NCI-H69 (cell line): ENCODE measurements around the gene CBFA2T2.
"Not testable (repeated sequence)": the region's sequence is repeated elsewhere in the genome, so short reads cannot be mapped to it uniquely, and the experiment has no call there.

Source experiments
- DNase-seq: peaks from one replicate; lab custom pipeline; 2025; lab: John Stamatoyannopoulos, UW

Gene CBFA2T2

DNA sequence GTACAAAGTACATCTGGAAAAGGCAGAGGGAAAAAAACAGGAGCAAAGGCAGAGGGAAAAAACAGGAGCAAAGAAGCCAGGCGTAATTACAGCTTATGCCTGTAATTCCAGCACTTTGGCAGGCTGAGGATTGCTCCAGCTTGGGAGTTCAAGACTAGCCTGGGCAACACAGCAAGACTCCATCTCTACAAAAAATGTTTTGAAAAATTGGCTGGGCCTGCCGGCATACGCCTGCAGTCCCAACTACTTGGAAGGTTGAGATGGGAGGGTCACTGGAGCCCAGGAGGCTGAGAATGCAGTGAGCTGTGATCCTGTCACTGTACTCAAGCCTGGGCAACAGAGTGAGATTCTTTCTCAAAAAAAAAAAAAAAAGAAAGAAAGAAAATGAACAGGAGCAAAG lies 19.0 kb upstream of the CBFA2T2 start:
- no peak for DNase-seq

DNA sequence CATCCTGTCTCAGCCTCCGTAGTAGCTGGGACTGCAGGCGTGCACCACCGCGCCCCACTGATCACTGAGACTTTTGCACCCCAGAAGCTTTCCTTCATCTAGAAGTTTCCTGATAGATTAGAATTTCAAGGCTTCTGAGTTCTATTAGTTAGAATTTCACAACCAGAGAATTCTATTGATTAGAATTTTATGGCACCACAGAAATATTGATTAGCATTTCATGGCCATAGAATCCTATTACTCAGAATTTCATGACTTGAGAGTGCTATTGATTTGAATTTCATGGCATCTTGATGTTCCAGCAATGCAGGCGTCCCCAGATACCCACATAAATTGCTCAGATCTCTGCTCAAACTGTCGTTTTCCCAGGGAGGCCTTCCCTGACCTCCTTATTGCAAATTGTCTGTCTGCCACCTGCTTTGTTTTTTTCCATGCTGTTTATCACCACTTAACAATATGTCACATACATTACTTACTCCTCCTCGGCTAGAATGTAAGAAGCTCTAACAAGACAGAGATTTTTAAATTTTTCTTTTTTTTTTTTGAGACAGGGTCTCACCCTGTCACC lies 16.9 kb upstream of the CBFA2T2 start:
- DNase-seq = peak; percentile 35

DNA sequence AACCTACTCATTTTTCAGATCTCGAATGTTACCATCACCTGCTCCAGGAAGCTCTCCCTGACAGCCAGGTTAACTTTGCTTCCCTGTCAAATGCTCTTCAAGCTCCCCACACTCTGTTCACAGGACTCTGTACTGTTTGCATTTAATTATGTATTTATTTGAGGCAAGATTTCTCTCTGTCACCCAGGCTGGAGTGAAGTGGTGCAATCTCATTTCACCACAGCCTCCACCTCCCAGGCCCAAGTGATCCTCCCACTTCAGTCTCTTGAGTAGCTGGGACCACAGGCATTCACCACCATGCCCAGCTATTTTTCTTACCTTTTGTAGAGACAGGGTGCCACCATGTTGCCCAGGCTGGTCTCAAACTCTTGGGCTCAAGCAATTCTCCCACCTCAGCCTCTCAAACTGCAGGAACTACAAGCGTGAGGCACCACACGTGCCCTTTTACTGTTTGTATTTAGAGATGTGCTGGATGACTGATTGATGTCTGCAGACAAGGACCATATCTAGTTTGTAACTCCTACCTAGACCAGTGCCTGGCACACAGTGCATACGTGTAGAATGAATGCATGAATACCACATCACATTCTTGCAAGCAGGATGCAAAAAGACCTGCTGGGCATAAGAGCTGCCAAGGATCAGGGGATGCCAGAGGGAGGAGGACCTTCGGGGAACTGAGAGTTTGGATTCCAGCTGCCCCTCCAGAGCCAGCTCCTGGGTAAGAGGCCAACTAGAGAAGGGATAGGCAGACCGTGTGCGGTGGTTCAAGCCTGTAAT lies 15.6 kb upstream of the CBFA2T2 start:
- DNase-seq = peak; percentile 53

DNA sequence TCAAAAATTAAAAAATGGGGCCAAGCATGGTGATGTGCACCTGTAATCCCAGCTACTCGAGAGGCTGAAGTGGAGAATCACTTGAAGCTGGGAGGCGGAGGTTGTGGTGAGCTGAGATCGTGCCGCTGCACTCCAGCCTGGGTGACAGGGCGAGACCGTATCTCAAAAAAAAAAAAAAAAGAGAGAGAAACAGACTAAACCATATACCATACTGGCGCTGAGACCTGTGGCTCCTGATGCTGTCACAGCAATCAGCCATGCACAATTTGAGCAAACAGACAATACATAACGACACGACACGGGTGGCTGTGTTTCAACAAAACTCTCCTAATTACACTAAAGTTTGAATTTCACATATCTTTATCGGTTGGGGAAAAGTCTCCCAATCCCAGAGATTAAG lies 14.9 kb upstream of the CBFA2T2 start:
- DNase-seq = peak; percentile 83

DNA sequence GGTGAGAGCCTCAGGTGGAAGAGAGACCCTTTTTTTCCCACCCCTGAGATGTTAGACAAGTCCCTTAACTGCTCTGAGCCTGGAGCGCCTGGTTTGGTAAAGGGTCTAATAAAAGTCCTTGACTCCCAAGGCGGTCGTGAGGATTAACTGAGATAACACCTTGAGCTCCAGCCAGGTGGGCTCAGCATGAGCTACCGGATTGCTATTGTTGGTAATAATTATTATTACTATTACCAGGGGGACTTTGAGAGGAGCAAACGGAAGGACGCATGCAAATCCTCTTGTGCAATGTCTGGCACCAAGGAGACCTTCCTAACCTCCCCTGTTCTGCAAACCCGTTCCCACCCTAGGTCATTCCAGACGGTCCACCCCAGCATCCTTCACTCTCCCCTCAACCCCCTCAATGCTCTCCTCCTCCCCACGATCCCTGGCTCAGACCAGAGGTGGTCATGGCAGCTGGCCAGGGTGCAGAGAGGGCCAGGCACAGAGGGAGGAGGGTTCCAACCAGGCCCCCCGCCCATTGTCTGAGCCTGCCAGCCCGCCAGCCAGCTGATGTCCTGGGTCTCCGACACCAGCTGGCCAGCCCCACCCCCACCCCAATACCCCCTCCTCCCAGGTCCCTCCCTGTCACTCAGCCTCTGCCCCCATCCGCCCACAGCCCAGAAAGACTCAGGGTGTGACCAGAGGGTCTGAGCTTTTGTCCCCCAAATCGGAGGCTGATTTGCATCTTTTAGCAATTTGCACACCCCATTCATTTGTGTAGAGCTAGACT lies 14.3 kb upstream of the CBFA2T2 start:
- DNase-seq = peak; percentile 97

DNA sequence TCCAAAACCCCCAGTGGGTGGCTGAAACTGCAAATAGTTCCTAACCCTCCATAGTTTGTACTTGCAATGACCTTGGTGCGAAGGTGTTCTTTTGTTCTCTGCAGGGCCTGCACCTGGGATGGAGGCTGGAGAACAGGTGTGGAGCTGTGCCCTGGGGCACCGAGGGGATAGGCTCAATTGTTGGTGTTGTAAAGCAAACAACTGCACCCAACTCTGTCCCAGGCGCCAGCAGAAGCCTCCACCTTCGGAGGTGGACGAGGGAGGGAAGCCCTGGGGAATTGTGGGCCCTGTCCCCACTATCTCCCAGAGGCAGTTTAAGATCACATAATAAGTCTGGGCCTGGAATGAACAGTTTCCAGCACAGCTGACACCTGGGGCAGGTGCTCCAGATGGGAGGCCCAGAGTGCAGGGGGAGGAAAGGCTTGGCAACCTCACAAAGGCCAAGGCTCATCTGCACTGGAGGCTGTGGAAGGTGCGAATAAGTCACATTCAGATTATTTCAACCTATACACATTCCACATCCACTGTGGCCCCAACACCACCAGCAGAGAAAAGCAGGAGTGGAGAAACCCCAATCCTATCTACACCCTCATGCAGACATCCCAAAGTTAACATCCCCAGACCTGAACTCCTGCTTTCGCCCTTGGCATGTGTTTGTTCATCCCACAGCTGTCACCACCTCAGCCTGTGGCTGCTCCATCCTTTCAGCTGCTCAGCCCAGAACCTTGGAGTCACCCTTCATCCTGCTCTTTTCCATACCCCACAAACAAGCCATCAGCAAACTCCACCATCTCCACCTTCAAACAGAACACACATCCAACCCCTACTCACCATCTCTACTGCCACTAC lies 12.3 kb upstream of the CBFA2T2 start:
- DNase-seq = peak; percentile 100

DNA sequence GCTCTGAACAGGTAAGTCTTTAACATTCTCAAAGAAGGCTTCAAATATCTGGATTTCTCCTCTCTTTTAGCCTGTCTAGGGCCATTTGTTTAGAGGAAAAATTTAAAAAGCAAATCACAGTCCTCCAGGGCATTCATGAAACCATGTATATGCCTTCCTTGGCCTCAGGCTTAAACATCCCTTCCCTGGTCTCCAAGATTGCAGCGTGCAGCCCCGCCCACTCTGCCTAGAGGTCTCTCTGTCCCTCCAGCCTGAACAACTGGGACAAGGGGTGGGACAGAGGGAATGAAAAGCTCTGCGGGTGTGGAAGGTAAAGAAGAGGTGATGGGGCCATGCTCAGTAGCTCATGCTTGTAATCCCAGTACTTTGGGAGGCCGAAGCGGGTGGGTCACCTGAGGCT lies 9.8 kb upstream of the CBFA2T2 start:
- DNase-seq = peak; percentile 71

DNA sequence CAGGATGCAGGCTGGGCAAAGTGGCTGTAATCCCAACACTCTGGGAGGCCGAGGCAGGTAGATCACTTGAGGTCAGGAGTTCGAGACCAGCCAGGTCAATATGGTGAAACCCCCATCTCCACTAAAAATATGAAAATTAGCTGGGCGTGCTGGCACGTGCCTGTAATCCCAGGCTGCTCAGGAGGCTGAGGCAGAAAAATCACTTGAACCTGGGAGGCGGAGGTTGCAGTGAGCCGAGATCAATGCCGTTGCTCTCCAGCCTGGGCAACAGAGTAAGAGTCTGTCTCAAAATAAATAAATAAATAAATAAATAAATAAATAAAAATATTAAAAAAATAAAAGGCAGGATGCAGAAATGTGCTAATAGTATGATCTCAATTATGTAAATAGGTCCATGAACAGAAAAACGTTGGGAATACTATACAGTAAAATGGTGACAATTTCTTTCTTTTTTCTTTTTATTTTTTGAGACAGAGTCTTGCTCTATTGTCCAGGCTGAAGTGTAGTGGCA lies 8.4 kb upstream of the CBFA2T2 start:
- no peak for DNase-seq

DNA sequence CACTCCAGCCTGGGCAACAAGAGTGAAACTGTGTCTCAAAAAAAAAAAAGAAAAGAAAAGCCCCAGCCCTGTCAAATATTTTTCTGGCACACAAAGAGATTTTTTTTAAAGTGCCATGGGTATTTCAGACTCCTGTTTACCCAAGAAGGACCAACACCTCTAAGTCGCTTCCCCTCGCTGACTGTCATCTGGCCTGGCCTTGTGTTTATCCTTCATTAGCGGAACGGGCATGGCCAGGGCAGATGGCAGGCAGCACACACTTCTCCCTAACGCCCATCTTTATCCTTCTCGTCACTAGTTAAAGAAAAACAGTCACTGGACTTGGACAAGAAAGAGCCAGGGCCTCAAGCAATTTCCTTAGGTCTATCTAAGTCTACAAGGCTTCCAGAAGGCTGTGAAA lies 7.3 kb upstream of the CBFA2T2 start:
- peak; percentile 72 for DNase-seq

DNA sequence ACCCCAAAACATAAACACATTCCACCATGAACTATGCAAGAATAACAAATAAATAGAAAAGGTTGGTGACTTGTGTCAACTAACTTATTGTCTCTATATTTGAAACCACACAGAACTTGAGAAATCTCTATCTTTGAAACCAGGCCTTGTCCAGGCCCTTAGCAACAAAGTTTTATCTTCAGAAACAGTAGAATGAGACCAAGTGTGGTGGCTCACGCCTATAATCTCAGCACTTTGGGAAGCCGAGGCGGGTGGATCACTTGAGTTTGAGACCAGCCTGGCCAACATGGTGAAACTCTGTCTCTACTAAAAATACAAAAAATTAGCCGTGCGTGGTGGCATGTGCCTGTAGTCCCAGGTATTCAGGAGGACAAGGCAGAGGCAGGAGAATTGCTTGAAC lies 6.7 kb upstream of the CBFA2T2 start:
- not testable (repeated sequence) for DNase-seq

DNA sequence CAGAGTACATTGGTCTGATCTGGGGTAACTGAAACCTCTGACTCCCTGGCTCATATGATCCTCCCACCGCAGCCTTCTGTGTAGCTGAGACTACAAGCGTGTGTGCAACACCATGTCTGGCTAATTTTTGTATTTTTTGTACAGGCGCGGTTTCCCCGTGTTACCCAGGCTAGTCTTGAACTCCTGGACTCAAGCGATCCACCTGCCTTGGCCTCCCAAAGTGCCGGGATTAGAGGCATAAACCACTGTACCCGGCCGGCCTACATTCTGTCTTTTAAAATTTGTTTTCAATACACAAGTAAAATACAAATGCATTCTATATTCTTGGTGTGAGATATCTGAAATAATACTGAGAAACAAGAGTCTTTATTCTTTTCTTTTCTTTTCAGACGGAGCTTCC lies 1.7 kb upstream of the CBFA2T2 start:
- no peak for DNase-seq

DNA sequence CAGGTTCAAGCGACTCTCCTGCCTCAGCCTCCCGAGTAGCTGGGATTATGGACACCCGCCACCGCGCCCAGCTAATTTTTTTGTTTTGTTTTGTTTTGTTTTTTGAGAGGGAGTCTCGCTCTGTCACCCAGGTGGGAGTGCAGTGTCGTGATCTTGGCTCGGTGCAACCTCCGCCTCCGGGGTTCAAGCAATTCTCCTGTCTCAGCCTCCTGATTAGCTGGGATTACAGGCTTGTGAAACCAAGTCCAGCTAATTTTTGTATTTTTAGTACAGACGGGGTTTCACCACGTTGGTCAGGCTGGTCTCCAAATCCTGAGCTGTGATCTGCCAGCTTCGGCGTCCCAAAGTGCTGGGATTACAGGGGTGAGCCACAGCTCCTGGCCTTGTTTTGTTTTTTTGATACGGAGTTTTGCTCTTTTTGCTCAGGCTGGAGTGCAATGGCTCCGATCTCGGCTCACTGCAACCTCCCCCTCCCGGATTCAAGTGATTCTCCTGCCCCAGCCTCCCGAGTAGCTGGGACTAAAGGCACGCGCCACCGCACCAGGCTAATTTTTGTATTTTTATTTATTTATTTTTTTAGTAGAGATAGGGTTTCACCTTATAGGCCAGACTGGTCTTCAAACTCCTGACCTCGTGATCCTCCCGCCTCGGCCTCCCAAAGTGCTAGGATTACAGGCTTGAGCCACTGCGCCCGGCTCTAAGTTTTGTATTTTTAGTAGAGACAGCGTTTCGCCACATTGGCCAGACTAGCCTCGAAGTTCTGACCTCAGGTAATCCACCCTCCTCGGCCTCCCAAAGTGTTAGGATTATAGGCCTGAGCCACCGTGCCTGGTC lies 1.0 kb upstream of the CBFA2T2 start:
- DNase-seq = not testable (repeated sequence)

DNA sequence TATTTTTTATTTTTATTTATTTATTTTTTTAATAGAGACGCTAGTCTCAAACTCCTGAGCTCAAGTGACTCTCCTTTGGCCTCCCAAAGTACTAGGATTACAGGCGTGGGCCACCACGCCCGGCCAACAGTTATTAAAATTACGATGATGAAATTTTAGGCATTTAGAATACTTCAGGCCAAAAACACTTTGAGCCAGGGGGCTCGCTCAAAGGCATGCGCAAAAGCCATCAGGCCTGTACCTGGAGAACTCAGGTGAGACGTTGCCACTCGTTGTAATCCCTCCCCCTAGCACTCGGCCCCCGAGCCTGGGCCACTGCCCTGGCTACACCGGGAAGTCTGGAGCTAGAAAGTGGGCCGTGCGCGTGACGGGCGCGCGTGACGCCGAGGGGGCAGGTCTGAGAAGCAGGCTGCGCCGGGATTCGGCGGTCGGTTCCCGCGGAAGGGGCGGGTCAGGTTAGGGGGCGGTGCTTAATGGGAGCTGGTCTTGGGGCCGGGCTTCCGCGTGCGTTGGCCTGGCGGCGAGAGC lies 337 bp upstream of the CBFA2T2 start:
- peak; percentile 99 for DNase-seq

DNA sequence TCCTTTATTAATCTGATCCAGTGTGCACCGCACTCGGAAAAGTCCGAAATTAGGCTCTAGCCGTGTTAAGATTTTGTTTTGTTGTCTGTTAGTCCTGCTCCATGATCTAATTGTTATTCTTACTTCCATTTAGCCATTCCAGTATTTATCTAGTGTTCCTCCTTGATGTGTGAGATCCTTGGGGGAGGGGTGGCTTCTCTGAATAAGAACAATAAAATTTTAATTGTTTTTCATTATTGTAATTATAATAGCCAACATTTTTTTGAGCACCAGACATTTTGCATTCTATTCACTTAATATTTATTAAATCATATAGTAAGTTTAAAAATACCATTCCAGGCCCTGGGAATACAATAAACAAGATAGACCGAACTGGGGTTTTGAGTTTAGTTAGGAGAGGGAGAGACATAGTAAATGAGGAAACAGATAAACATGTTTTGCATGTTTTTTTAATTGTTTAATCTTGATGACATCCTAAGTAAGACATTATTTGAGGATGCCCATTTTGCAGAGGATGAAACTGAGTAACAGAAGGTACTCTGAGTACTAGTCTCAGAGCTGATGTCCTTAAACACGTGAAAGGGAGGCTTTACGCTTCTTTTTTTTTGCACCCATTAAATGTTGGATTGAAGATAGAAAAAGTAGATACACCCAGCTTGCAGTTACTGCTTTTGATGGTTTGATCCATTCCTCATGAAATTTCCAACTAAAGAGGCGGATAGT lies 1.2 kb downstream of the CBFA2T2 start:
- DNase-seq = peak; percentile 47

DNA sequence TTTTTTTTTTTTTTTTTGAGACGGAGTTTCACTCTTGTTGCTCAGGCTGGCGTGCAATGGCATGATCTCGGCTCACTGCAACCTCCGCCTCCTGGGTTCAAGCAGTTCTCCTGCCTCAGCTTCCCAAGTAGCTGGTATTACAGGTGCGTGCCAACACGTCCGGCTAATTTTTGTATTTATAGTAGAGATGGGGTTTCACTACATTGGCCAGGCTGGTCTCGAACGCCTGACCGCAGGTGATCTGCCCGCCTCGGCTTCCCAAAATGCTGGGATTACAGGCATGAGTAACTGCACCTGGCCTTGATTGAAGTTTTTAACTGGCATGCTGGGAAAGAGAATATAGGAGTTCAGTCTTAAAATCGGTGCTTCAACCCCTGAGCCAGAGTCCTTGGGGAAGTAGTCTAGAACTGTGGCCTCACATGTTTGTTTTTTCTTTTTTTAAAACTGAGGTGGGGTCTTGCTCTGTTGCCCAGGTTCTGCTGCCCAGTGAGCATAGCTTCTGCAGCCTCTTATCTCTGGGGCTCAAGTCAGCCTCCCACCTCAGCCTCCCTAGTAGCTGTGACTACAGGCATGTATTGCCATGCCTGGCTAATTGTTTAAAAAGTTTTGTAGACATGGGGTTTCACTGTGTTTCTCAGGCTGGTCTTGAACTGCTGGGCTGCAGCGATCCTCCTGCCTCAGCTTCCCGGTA lies 3.3 kb downstream of the CBFA2T2 start:
- no peak for DNase-seq

DNA sequence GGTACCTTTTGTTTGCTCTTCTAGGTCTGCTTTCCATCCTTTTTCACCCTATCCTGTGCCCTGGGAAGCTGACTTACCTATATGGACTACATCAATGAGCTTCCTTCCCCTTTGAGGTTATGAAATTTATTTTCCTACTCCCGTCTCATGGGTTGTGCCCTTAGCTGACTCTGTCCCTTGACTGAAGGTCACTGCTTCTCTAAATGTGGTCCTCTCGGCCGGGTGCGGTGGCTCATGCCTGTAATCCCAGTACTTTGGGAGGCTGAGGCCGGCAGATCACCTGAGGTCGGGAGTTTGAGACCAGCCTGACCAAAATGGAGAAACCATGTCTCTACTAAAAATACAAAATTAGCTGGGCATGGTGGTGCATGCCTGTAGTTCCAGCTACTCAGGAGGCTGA lies 6.9 kb downstream of the CBFA2T2 start:
- not testable (repeated sequence) for DNase-seq

DNA sequence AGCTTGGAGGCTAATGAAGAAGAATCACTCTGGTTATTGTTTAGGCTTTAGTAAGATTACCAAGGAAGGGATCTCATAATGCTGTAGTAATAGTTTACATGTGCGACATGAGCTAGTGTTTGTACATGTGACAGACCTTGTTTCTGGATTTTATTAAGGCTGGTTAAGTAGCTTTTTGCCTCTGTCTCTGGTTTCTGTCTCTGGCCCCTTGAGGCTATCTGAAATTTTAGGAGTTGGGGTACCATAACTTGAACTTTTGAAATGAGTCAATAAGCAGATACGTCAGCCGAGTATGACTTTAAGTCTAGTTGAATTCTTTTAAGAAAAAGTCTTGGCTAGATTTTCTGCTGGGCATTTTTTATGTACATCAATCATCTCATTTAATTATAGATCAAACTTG lies 9.5 kb downstream of the CBFA2T2 start:
- no peak for DNase-seq

DNA sequence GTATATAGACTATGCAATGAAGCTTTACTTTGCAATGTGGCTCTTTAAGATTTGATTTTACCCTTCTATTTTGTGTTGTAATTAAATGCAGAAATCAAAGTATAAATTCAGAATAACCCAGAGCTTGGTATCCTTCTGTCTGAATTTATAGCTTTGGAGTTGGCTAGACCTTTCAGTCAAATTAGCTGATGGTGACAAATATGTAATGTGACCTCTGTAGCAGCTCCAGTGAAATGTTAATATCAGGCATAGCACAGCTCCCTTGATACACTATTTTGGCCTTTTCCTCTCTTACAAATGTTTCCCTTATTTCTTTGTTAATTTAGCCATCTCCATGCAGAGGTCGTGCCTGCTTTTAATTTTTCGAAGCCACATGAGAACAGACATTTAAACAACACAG lies 11.1 kb downstream of the CBFA2T2 start:
- no peak for DNase-seq

DNA sequence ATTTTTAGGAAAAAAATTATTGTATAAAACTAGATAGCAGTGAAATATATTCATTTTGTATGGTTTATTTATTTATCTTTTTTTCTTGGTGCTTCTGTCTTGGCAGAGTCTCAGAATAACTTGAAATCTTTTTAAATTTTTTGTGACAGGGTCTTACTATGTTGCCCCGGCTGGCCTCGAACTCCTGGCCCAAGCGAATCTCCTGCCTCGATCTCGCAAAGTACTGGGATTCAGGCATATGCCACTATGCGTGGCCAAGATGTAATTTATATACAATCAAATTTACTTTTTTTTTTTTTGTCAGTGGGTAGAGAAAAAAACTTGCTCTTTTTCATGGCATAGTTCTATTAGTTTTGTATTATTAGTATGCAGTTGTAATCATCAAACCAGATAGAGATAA lies 13.7 kb downstream of the CBFA2T2 start:
- DNase-seq = no peak

DNA sequence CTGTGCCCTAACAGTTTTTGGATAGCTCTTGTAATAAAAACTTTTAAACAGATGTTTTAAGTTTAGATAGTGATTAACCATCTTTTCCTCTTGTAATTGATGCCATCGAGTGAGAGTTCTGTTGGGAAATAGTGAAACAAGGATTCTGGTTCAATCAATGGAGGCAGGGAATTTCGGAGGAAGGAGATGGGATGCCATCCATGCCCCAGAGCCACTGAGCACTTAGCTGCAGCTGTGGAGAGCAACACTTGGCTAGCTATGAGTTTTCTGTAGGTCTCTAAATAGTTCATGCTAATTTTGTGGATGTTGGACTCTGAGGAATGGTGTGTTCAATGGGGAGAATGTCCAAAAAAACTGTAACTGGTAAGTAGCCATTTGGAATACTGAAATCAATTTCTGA lies 16.7 kb downstream of the CBFA2T2 start:
- DNase-seq = no peak
